Measurements from ENCODE around the gene PDE4D.

GRCh38 chr5:59007460-59008063 lies 886.0 kb downstream of the PDE4D start:
- TF ChIP-seq CTCF (conservative IDR thresholded peaks at IDR 0.05; ENCODE audit: low read depth, low read length): peak; percentile 48
- TF ChIP-seq SMC3 (IDR thresholded peaks at IDR 0.05; ENCODE audit: low read depth, low read length): peak; percentile 26; the same call in 1 of the 2 replicates
- TF ChIP-seq POLR2A (IDR thresholded peaks at IDR 0.05; ENCODE audit: low read depth, low read length): no peak
- no peak for TF ChIP-seq MAFK (IDR thresholded peaks at IDR 0.05; ENCODE audit: low read depth, low read length)
- TF ChIP-seq USF2 (IDR thresholded peaks at IDR 0.05; ENCODE audit: low read depth, low read length): no peak
- no peak for TF ChIP-seq BHLHE40 (IDR thresholded peaks at IDR 0.05; ENCODE audit: low read depth, low read length)
- no peak for TF ChIP-seq CEBPB (IDR thresholded peaks at IDR 0.05; ENCODE audit: low read depth, low read length)
- no peak for TF ChIP-seq MXI1 (IDR thresholded peaks at IDR 0.05; ENCODE audit: borderline replicate concordance, low read depth, low read length)
- TF ChIP-seq FOS (IDR thresholded peaks at IDR 0.05; ENCODE audit: low read depth, low read length): no peak

Data from IMR-90 (cell line).